Measurements from ENCODE around the gene GLP1R.

The GLP1R gene

GRCh38 chr6:39086294-39086693, 37.7 kb downstream of the GLP1R start:
- TF ChIP-seq PAX5 (IDR thresholded peaks at IDR 0.05; ENCODE audit: insufficient read depth, low read length, severe bottlenecking) (no peak), TAF1 (IDR thresholded peaks at IDR 0.05; ENCODE audit: low read depth, low read length) (no peak), POLR2AphosphoS5 (IDR thresholded peaks at IDR 0.05; ENCODE audit: low read depth, low read length) (no peak), POU2F2 (IDR thresholded peaks at IDR 0.05; ENCODE audit: low read depth, low read length) (no peak), SPI1 (IDR thresholded peaks at IDR 0.05; ENCODE audit: low read depth, low read length) (no peak), POLR2A (IDR thresholded peaks at IDR 0.05; ENCODE audit: low read depth, low read length) (no peak)
- DNase-seq (ENCODE audit: insufficient read length, low spot score) (no peak), FAIRE-seq (no peak)

- TF ChIP-seq PAX5 (IDR thresholded peaks at IDR 0.05; ENCODE audit: insufficient read depth, low read length, severe bottlenecking) (no peak), POLR2A (IDR thresholded peaks at IDR 0.05; ENCODE audit: low read depth, low read length) (no peak)
- FAIRE-seq, result no peak
These were observed 38.1 kb downstream of the GLP1R start for GRCh38 chr6:39086711-39087110.

GRCh38 chr6:39087197-39087596, 38.6 kb downstream of the GLP1R start:
- FAIRE-seq (no peak), DNase-seq (ENCODE audit: insufficient read length, low spot score) (no peak)
- TF ChIP-seq TAF1 (IDR thresholded peaks at IDR 0.05; ENCODE audit: low read depth, low read length) (no peak), POLR2A (IDR thresholded peaks at IDR 0.05; ENCODE audit: low read depth, low read length) (no peak), POLR2AphosphoS5 (IDR thresholded peaks at IDR 0.05; ENCODE audit: low read depth, low read length) (no peak), POU2F2 (IDR thresholded peaks at IDR 0.05; ENCODE audit: low read depth, low read length) (no peak), SPI1 (IDR thresholded peaks at IDR 0.05; ENCODE audit: low read depth, low read length) (no peak), PAX5 (IDR thresholded peaks at IDR 0.05; ENCODE audit: insufficient read depth, low read length, severe bottlenecking) (no peak)

More at GRCh38 chr6:39086711-39087110, 38.1 kb downstream of the GLP1R start:
- DNase-seq (ENCODE audit: insufficient read length, low spot score), result no peak

GRCh38 chr6:39088331-39088730, 39.8 kb downstream of the GLP1R start:
- no peak for FAIRE-seq
- no peak for DNase-seq (ENCODE audit: insufficient read length, low spot score)
- no peak for TF ChIP-seq POLR2AphosphoS5 (IDR thresholded peaks at IDR 0.05; ENCODE audit: low read depth, low read length)
- no peak for TF ChIP-seq SPI1 (IDR thresholded peaks at IDR 0.05; ENCODE audit: low read depth, low read length)

GRCh38 chr6:39090036-39090435, 41.5 kb downstream of the GLP1R start:
- no peak for DNase-seq (ENCODE audit: insufficient read length, low spot score)
- FAIRE-seq, result no peak
- TF ChIP-seq TAF1 (IDR thresholded peaks at IDR 0.05; ENCODE audit: low read depth, low read length) (no peak), POLR2AphosphoS5 (IDR thresholded peaks at IDR 0.05; ENCODE audit: low read depth, low read length) (no peak), POLR2A (IDR thresholded peaks at IDR 0.05; ENCODE audit: low read depth, low read length) (no peak), SPI1 (IDR thresholded peaks at IDR 0.05; ENCODE audit: low read depth, low read length) (no peak), POU2F2 (IDR thresholded peaks at IDR 0.05; ENCODE audit: low read depth, low read length) (no peak), PAX5 (IDR thresholded peaks at IDR 0.05; ENCODE audit: insufficient read depth, low read length, severe bottlenecking) (no peak)

- FAIRE-seq (no peak), DNase-seq (ENCODE audit: insufficient read length, low spot score) (no peak)
- TF ChIP-seq POLR2A (IDR thresholded peaks at IDR 0.05; ENCODE audit: low read depth, low read length) (no peak), POLR2AphosphoS5 (IDR thresholded peaks at IDR 0.05; ENCODE audit: low read depth, low read length) (no peak), SPI1 (IDR thresholded peaks at IDR 0.05; ENCODE audit: low read depth, low read length) (no peak), PAX5 (IDR thresholded peaks at IDR 0.05; ENCODE audit: insufficient read depth, low read length, severe bottlenecking) (no peak)
These were observed 42.6 kb downstream of the GLP1R start for GRCh38 chr6:39091220-39091619.

- no peak for FAIRE-seq
- TF ChIP-seq SPI1 (IDR thresholded peaks at IDR 0.05; ENCODE audit: low read depth, low read length) (no peak), POLR2AphosphoS5 (IDR thresholded peaks at IDR 0.05; ENCODE audit: low read depth, low read length) (no peak), PAX5 (IDR thresholded peaks at IDR 0.05; ENCODE audit: insufficient read depth, low read length, severe bottlenecking) (no peak), POLR2A (IDR thresholded peaks at IDR 0.05; ENCODE audit: low read depth, low read length) (no peak), POU2F2 (IDR thresholded peaks at IDR 0.05; ENCODE audit: low read depth, low read length) (no peak), TAF1 (IDR thresholded peaks at IDR 0.05; ENCODE audit: low read depth, low read length) (no peak)
- DNase-seq (ENCODE audit: insufficient read length, low spot score), result no peak
These were observed 43.5 kb downstream of the GLP1R start for GRCh38 chr6:39092124-39092523.

- DNase-seq (ENCODE audit: insufficient read length, low spot score) (no peak), FAIRE-seq (no peak)
- TF ChIP-seq POU2F2 (IDR thresholded peaks at IDR 0.05; ENCODE audit: low read depth, low read length) (no peak), POLR2A (IDR thresholded peaks at IDR 0.05; ENCODE audit: low read depth, low read length) (no peak), POLR2AphosphoS5 (IDR thresholded peaks at IDR 0.05; ENCODE audit: low read depth, low read length) (no peak), TAF1 (IDR thresholded peaks at IDR 0.05; ENCODE audit: low read depth, low read length) (no peak), SPI1 (IDR thresholded peaks at IDR 0.05; ENCODE audit: low read depth, low read length) (no peak), PAX5 (IDR thresholded peaks at IDR 0.05; ENCODE audit: insufficient read depth, low read length, severe bottlenecking) (no peak)
These were observed 44.6 kb downstream of the GLP1R start for GRCh38 chr6:39093149-39093708.

- DNase-seq (ENCODE audit: insufficient read length, low spot score) (no peak), FAIRE-seq (no peak)
- TF ChIP-seq TAF1 (IDR thresholded peaks at IDR 0.05; ENCODE audit: low read depth, low read length) (no peak), POLR2A (IDR thresholded peaks at IDR 0.05; ENCODE audit: low read depth, low read length) (no peak), PAX5 (IDR thresholded peaks at IDR 0.05; ENCODE audit: insufficient read depth, low read length, severe bottlenecking) (no peak), POU2F2 (IDR thresholded peaks at IDR 0.05; ENCODE audit: low read depth, low read length) (no peak), POLR2AphosphoS5 (IDR thresholded peaks at IDR 0.05; ENCODE audit: low read depth, low read length) (no peak), SPI1 (IDR thresholded peaks at IDR 0.05; ENCODE audit: low read depth, low read length) (no peak)
These were observed 47.0 kb downstream of the GLP1R start for GRCh38 chr6:39095578-39095977.

GRCh38 chr6:39100358-39100757, 51.8 kb downstream of the GLP1R start:
- TF ChIP-seq POLR2A (IDR thresholded peaks at IDR 0.05; ENCODE audit: low read depth, low read length) (no peak), POU2F2 (IDR thresholded peaks at IDR 0.05; ENCODE audit: low read depth, low read length) (no peak), PAX5 (IDR thresholded peaks at IDR 0.05; ENCODE audit: insufficient read depth, low read length, severe bottlenecking) (no peak), POLR2AphosphoS5 (IDR thresholded peaks at IDR 0.05; ENCODE audit: low read depth, low read length) (no peak), SPI1 (IDR thresholded peaks at IDR 0.05; ENCODE audit: low read depth, low read length) (no peak), TAF1 (IDR thresholded peaks at IDR 0.05; ENCODE audit: low read depth, low read length) (no peak)
- no peak for FAIRE-seq
- DNase-seq (ENCODE audit: insufficient read length, low spot score), result no peak

All from GM12891 (cell line).